Common myeloid progenitor, CD34-positive (primary cell): ENCODE data around the gene PAK1.
A peak's percentile ranks its signal among the peaks of the same experiment; 100 is the strongest.

Source experiments
- CTCF ChIA-PET: fragments of 350-600 bp; sonication (Branson Sonifier 250); formaldehyde crosslinking; loops from one replicate; lab custom pipeline; 2021; ENCODE audit warnings: antibody characterized with exemption; lab: Charles Lee
- POLR2A ChIA-PET: fragments of 350-600 bp; sonication (Branson Sonifier 250); formaldehyde crosslinking; loops from one replicate; lab custom pipeline; 2021; ENCODE audit warnings: antibody characterized with exemption; lab: Charles Lee
- DNase-seq, 3 donors: peaks; one replicate each; pipeline versions ENCODE4 v3.0.0 to v3.0.0-alpha.2; 2013
- H3K27ac ChIP-seq, 2 experiments: 1 replicate in 1 of 2; 2 replicates in 1 of 2; pipeline ENCODE4 v1.7.0; 2013; ENCODE audit warnings: inconsistent platforms in 2 of 2, low read length in 2 of 2, mild to moderate bottlenecking in 2 of 2, low read depth in 1 of 2, moderate library complexity in 1 of 2; ENCODE audit not compliant: severe bottlenecking in 2 of 2, insufficient read depth in 1 of 2, poor library complexity in 1 of 2
- H3K27me3 ChIP-seq, 5 experiments: replicated peaks in 2 of 5; 1 replicate in 3 of 5; 2 replicates in 2 of 5; pipeline versions ENCODE4 v1.6.1 to v1.7.0; 2013; ENCODE audit warnings: low read length in 4 of 5, mild to moderate bottlenecking in 2 of 5, moderate library complexity in 2 of 5, inconsistent platforms in 1 of 5; ENCODE audit not compliant: insufficient read depth in 5 of 5, control insufficient read depth in 4 of 5
- H3K36me3 ChIP-seq, 4 experiments: 1 replicate in 2 of 4; 2 replicates in 2 of 4; pipeline versions ENCODE4 v1.6.1 to v1.7.0; 2013; ENCODE audit warnings: low read length in 3 of 4, control low read depth in 1 of 4, mild to moderate bottlenecking in 1 of 4; ENCODE audit not compliant: control insufficient read depth in 4 of 4, insufficient read depth in 4 of 4
- H3K4me1 ChIP-seq, 4 experiments: 1 replicate in 3 of 4; 2 replicates in 1 of 4; pipeline versions ENCODE4 v1.6.1 to v1.7.1; 2013; ENCODE audit warnings: low read length in 3 of 4, mild to moderate bottlenecking in 3 of 4, control low read depth in 1 of 4, inconsistent platforms in 1 of 4, moderate library complexity in 1 of 4; ENCODE audit not compliant: control insufficient read depth in 4 of 4, insufficient read depth in 4 of 4; ENCODE audit errors: control extremely low read depth in 1 of 4
- H3K4me3 ChIP-seq, 7 experiments: 1 replicate in 4 of 7; 2 replicates in 3 of 7; pipeline versions ENCODE4 v1.5.1 to v1.7.0; 2013; ENCODE audit warnings: mild to moderate bottlenecking in 7 of 7, low read length in 6 of 7, moderate library complexity in 6 of 7, inconsistent platforms in 2 of 7, low read depth in 2 of 7, control low read depth in 1 of 7; ENCODE audit not compliant: insufficient read depth in 4 of 7, control insufficient read depth in 1 of 7; ENCODE audit errors: extremely low read depth in 1 of 7
- H3K9me3 ChIP-seq, 5 experiments: 1 replicate in 4 of 5; 2 replicates in 1 of 5; pipeline versions ENCODE4 v1.6.1 to v1.7.1; 2013; ENCODE audit warnings: low read length in 4 of 5, mild to moderate bottlenecking in 2 of 5, inconsistent platforms in 1 of 5, low read depth in 1 of 5, moderate library complexity in 1 of 5; ENCODE audit not compliant: control insufficient read depth in 4 of 5, insufficient read depth in 2 of 5; ENCODE audit errors: control extremely low read depth in 1 of 5
- WGBS: methylation state at CpG from one replicate; pipeline ENCODE4 v1.1.5; 2013; ENCODE audit not compliant: insufficient coverage; 5-methylcytosine and 5-hydroxymethylcytosine counted together

The PAK1 gene

GRCh38 chr11:77411137-77411707 is 62.7 kb downstream of the PAK1 start:
- Histone ChIP-seq H3K9me3 (no peaks in the 10 kb centered on the region), H3K27me3 (no peaks in the 10 kb centered on the region), H3K36me3 (no peaks in the 10 kb centered on the region), H3K4me1 (peaks cover 13 to 51% (median 31%) of the 10 kb centered on the region in 4 experiments), H3K27ac (peak overlapping the region in 1 of 2 experiments; percentile 55), H3K4me3 (peak overlapping the region; percentile 36 to 78 (median 70))
- 0% methylated on average over 5 of the region's 6 CpGs for WGBS
- DNase-seq: peak in 2 of 3 donors; percentile 59 to 69
- ChIA-PET POLR2A (no interaction called here), CTCF (interaction anchor here (1.1 to 3.0 kb wide), 11 partner anchors 12 to 284 kb away, joined by 3 to 13 read pairs (median 3); no protein-coding TSS in a partner anchor)

- Histone ChIP-seq H3K36me3 (no peaks in the 10 kb centered on the region), H3K4me3 (peak overlapping the region in 3 of 7 experiments; percentile 59 to 77 (median 75)), H3K4me1 (peaks cover 13 to 57% (median 31%) of the 10 kb centered on the region in 4 experiments), H3K9me3 (no peaks in the 10 kb centered on the region), H3K27ac (no peak overlapping the region), H3K27me3 (no peaks in the 10 kb centered on the region)
- peak in 1 of 3 donors; percentile 19 for DNase-seq
- 14% methylated on average over 4 of the region's 4 CpGs for WGBS
- CTCF ChIA-PET: interaction anchor here (1.1 to 3.0 kb wide), 4 partner anchors 13 to 138 kb away, joined by 3 to 13 read pairs (median 3); no protein-coding TSS in a partner anchor
- POLR2A ChIA-PET: no interaction called here
Measured at GRCh38 chr11:77410076-77410827, 63.6 kb downstream of the PAK1 start.

DNA sequence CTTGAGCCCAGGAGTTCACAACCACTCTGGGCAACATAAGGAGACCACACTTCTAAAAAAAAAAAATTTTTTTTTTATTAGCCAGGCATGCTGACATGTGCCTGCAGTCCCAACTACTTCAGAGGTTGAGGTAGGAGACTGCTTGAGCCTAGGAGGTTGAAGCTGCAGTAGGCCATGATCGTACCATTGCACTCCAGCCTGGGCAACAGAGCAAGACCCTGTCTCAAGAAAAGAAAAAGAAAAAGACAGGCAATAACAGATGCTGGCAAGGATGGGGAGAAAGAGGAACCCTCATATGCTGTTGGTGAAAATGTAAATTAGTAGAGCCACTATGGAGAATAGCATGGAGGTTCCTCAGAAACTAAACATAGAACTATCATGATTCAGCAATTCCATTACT is 64.8 kb downstream of the PAK1 start:
- POLR2A ChIA-PET: no interaction called here
- Histone ChIP-seq H3K27ac (no peak overlapping the region), H3K4me1 (peaks cover 13 to 57% (median 31%) of the 10 kb centered on the region in 4 experiments)

DNA sequence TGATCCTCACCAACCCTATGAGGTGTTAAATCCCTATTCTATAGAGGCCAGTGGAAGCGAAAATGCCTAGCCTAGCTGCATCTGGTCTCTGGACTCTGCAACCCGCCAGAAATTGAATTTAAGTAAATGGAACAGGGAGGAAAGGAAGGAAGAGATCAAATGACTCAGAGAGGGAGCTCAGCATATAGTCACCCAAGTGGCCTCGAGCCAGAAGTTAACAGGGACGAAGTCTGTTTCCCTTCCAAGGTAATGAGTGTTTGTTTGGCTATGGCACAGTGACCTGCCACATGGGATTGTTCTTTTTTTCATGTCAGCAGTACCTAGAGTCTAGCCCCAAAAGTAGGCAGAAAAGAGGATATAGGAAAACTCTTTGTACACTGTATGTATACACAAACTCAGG is 66.3 kb downstream of the PAK1 start:
- ChIA-PET CTCF (interaction anchor here (0.8 kb wide), 1 partner anchor 63 kb away, joined by 3 read pairs; no protein-coding TSS in a partner anchor), POLR2A (no interaction called here)
- H3K9me3 ChIP-seq: no peaks in the 10 kb centered on the region
- no peaks in the 10 kb centered on the region for H3K36me3 ChIP-seq
- no peak overlapping the region for H3K4me3 ChIP-seq
- peak in 2 of 3 donors; percentile 48 to 57 for DNase-seq
- no peaks in the 10 kb centered on the region for H3K27me3 ChIP-seq
- WGBS: 44% methylated on average over 4 of the region's 4 CpGs
- peaks cover 13 to 58% (median 30%) of the 10 kb centered on the region in 4 experiments for H3K4me1 ChIP-seq
- no peak overlapping the region for H3K27ac ChIP-seq

More for the DNA sequence above, 64.8 kb downstream of the PAK1 start:
- CTCF ChIA-PET: no interaction called here
- DNase-seq: no peak
- Histone ChIP-seq H3K4me3 (peak overlapping the region in 1 of 7 experiments; percentile 27), H3K9me3 (no peaks in the 10 kb centered on the region), H3K36me3 (no peaks in the 10 kb centered on the region), H3K27me3 (no peaks in the 10 kb centered on the region)
- no CpG with 5 or more reads among the region's 1 CpG for WGBS

- H3K9me3 ChIP-seq: no peaks in the 10 kb centered on the region
- ChIA-PET POLR2A (no interaction called here), CTCF (no interaction called here)
Measured at GRCh38 chr11:77406396-77406795, 67.5 kb downstream of the PAK1 start.

GRCh38 chr11:77403211-77403610 is 70.7 kb downstream of the PAK1 start:
- DNase-seq: no peak
- peaks cover 0 to 34% (median 7%) of the 10 kb centered on the region in 4 experiments for H3K4me1 ChIP-seq
- no peak overlapping the region for H3K27ac ChIP-seq
- 100% methylated on average over 1 of the region's 1 CpG for whole genome bisulfite sequencing
- CTCF ChIA-PET: no interaction called here
- H3K27me3 ChIP-seq: no peaks in the 10 kb centered on the region
- POLR2A ChIA-PET: no interaction called here
- peaks cover 0 to 3% (median 0%) of the 10 kb centered on the region in 4 experiments for H3K36me3 ChIP-seq
- H3K4me3 ChIP-seq: no peak overlapping the region
- no peaks in the 10 kb centered on the region for H3K9me3 ChIP-seq

More at GRCh38 chr11:77406396-77406795, 67.5 kb downstream of the PAK1 start:
- Histone ChIP-seq H3K27me3 (no peaks in the 10 kb centered on the region), H3K36me3 (no peaks in the 10 kb centered on the region), H3K27ac (no peak overlapping the region), H3K4me3 (no peak overlapping the region), H3K4me1 (peaks cover 13 to 58% (median 20%) of the 10 kb centered on the region in 4 experiments)
- 100% methylated on average over 1 of the region's 3 CpGs for WGBS
- no peak for DNase-seq

DNA sequence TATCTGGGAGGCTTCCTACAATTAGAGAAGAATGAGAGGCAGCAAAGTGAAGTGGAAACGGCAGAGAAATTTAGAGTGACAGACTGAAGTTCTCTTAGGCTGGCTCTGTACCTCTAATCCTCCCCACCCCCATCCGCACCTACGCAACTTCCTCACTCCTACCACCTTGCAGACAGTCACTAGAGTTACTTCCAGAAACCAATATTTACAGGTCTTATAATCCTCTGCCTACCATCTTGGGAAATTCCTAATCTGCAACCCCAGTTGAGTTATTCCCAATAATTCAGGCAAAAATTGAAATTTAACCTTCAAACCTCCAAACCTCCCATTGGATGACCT is 71.7 kb downstream of the PAK1 start:
- no peak for DNase-seq
- CTCF ChIA-PET: no interaction called here
- peaks cover 0 to 24% (median under 1%) of the 10 kb centered on the region in 4 experiments for H3K4me1 ChIP-seq
- POLR2A ChIA-PET: no interaction called here
- WGBS: 95% methylated on average over 3 of the region's 3 CpGs
- H3K4me3 ChIP-seq: no peak overlapping the region
- H3K36me3 ChIP-seq: peaks cover 0 to 3% (median 0%) of the 10 kb centered on the region in 4 experiments
- H3K9me3 ChIP-seq: no peaks in the 10 kb centered on the region
- no peaks in the 10 kb centered on the region for H3K27me3 ChIP-seq
- no peak overlapping the region for H3K27ac ChIP-seq
